T1000 (cell line): Measurements from ENCODE around the gene KCNMA1.

Source experiments
- DNase-seq: peaks from one replicate; lab custom pipeline; 2025; ENCODE audit warnings: mixed read lengths; lab: John Stamatoyannopoulos, UW

The KCNMA1 gene

DNA sequence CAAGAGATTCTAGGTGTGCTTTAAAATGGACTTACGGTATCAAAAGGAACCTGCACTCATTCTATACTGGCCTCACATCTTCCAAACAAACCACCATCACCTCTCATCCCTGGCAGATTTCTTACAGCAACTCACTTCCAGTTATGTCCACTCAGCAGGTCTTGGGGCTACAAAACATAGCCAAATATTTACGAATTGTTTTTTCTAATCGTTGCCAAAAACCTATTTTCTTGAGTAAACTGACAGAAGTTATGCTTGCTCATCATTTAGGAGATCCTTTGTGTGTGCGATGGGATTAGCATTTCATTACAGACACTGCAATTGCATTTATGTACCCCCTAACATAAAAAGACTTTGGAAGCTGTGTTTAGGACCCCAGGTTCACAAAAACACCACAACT lies 2.7 kb downstream of the KCNMA1 start:
- no peak for DNase-seq

DNA sequence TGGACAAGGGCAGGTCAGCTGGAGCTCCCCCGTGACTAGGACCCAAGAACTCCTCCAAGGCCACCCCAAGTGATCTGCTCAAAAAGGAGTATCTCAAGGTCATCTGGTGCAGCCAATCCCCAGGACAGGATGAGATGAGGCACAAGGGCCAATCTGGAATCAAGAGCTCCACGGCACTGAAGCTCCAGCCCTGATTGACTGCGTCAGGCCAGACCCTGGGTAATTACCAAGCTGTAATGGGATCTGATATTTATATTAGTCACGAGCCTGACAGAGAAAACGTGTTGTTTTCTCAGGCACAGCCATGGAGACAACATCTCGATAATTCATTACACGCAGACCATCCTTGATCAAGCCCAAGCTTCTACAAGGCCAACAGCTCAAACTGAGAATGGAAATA lies 4.2 kb downstream of the KCNMA1 start:
- peak; percentile 22 for DNase-seq

DNA sequence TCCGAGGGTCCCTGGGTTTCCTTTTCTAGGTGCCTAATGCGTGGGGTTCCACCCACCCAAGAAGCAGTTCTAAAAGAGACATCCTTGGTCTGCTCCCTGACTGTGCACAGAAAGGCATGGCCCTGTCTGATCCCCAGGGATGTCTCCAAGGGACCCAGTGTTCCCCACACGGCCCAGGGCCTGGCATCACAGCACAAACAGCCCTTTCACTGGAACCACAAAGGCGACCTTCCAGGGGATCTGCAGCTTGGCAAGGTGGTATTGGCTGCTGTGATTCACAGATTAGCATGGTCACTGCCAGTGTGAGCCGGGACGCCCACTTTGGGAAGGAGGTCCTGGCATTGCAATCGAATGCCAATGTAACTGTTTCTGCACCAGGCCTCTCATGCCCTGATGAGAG lies 6.4 kb downstream of the KCNMA1 start:
- DNase-seq = no peak

DNA sequence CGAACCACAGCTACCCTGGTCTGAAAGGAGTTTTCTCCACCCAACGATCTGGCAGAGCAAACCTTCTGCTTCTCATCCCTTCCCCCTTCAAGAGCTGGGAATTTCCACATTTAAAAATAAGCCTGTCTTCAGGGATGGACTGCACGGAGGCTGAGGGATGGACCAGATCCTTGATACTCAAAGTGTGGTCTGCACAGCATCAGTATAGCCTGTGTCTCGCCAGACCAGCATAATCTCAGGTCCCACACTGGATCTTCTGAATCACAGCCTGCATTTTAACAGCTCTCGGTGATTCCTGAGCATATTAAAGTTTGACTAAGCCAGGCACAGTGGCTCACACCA lies 7.1 kb downstream of the KCNMA1 start:
- no peak for DNase-seq

DNA sequence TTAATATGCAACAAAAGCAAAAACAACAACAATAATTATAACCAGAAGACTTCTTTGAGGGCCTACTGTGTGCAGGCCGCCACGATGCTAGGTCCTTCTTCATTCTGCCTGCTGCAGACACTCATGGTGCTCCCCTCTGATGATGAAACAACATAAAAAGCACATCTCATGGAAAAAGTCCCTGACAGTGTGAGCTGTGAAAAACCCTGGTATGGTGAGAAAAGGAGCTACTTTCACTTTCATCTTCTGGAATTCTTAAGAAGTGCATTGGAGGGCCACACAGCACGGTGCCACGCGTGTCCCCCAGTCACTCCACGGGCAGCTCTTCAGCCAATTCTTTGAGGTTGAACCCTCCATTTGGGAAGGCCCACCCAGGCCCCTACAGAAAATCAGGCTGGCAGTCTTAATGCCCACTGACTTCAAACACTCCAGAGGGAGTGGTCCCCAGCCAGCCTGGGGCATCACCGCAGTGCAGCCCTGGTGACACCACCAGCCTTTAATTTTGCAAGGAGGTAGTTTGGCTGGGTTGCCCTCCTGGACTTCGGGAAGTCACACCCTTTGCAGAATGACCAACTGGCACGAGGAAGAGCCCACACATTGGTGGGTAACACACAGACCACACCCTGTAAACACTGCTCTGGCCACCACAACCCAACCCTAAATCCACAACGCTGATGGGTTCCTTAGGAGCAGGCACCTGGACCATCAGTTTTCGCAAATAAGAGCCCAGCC lies 7.7 kb downstream of the KCNMA1 start:
- DNase-seq = no peak

DNA sequence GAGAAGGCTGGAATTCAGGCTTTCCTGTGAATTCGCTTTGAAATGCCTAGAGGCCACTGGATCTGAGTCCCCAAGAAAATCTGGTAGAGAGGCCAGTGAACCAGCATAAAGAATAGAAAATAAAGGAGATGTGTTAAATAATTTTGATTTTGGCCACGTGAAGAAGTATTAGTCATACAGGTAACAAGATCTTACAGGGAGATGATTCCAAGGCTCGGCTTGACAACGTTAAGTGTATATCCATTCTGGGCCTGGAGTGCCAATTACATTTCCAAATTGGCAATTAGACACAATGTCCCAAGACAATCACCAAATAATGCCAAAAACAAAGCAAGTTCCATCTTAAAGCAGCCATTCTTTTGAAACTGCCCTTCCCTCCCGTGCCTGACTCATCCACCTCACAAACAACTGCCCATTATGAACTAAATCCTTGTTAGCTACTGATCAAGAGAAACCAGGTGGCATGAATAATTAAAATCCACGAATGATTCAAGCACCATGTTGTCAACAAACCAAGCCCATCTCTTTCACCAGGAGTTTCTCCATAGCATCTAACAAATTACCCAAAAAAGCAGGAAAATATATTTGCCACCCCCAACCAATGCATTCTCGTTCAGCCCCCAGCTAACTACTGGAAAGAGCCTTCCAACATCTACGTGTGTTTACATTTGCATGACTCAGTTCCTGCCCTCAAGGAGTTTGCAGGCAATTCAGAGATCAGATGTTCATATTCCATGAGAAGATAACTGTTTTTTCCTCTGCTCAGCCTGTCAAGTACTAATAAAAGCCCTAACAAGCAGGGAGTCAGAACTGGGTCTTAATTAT lies 8.5 kb downstream of the KCNMA1 start:
- peak; percentile 14 for DNase-seq

DNA sequence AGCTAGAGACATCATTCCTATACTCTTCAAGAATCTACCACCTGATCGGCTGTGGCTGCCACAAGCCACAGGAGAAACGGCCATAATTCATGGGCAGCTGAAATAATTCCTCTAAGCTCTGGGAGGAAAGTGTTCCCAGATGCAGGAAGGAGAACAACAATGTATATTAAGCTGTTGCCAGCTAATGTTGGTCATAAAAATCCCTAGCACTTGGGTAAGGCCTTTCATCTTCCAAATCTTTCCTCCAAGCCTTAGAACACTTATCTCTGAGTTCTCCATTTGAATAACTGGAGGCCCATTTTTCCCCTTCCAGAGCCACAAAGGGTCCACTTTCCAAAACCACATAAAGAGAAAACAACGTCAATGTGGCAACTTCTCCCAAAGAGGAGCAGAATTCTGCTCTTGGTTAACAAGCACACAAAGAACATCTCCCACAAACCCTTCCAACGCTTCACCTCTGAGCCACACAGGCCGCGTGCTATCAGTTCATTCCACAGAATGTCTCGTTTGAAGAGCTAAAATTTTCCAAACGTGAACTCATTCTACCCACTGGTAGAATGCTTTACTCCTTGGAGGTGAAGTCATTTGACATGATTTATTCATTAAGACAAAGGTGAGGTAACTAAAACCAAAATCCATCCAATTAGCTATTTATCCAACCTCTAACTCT lies 11.2 kb downstream of the KCNMA1 start:
- DNase-seq = no peak

DNA sequence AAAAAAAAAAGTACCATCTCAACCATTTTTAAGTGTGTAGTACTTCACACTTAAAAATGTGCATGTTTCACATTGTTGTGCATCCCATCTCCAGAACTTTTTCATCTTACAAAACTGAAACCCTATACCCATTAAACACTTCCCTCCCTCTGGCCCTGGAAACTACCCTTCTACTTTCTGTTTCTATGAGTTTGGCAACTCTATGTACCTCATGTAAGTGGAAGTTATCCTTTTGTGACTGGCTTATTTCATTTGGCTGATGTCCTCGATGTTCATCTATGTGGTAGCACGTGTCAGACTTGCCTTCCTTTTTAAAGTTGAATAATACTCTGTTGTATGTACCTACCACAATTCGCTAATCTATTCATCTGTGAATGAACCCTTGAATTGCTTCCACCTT lies 12.2 kb downstream of the KCNMA1 start:
- no peak for DNase-seq

DNA sequence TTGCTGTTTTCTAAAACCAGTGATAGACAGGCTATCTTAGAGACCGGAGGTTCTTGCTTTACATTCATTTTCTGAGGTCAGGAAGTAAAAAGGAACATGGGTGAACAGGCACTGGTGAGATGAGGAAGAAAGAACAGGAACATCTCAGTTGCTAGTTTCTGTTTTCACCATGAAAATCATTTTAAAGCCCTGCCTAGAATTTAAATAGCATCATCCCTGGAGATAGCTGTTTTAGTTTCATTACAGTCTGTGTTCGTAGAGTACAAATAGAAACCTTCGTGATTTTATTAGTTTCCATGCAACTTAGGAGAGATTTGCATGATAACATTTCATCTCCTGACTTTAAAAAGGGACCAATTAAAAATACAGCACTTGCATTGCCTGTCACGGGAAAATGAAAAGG lies 14.7 kb downstream of the KCNMA1 start:
- DNase-seq = no peak

DNA sequence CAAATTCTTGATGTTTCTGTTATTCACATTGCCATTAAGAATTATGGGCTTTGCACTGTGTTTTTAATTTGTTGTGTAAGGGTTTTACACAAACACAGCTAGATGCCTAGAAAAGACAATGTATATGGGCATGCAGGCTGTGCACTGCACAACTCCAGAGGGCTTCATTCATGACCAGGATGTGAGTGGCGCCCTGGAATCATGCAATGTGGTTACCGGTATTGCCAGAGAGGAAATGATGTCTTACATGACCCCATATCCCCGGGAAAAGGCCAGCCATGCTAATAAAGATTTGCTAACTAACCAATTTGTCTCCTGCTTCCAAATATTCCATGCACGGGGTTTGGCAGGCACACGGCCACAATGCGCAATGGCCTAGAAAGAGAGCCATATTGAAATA lies 16.9 kb downstream of the KCNMA1 start:
- no peak for DNase-seq

DNA sequence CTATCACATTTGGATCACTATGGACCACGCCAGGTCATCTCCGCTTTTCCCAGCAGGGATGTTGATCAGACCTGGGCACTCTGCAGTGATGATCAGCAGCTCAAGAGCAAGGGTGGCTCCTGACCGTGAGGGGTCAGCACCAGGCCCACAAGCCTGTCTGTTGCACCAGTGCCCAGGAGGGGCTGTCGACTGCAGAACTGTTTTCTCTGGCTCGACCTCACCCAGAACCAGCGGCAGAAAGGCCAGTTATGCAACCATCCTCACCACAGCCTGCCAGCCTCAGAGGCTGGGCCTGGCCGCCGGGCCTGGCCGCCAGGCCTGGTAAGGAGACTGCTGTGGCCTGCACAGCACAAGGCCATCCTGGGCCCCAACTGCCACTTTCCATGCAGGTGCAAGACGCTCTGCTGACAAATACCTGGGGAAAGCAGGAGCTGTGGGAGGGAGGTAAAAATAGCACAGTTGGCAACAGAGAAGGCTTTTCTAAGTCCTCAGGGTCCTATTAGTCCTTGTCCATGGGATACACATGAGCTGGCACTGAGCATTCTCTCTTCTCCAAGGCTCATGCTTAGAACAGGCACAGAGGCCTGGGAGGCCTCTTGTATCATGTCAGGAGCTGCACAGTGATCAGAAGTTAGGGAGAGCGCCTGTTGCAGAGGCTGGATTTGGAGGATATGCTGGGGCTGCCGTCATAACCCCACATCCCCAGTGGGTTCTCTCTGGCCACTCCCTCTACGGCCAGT lies 17.5 kb downstream of the KCNMA1 start:
- DNase-seq = no peak

DNA sequence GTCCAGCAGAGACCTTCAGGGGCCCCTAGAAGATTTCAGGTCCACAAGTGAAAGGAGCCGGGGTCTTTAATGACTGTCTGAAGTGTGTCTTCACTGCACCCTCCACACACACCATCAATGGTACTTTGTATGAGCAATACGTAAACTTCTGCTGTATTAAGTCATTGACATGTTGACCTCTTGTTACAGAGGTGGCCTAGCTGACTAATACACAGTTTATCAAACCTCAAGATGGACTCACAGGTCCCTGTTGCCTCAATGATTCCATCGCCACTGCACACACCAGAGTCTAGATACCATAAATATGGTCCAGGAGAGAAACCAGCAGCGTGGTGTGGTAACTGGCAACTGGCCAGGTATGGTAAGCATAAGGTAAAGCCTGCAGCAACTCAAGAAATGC lies 19.5 kb downstream of the KCNMA1 start:
- DNase-seq = no peak

DNA sequence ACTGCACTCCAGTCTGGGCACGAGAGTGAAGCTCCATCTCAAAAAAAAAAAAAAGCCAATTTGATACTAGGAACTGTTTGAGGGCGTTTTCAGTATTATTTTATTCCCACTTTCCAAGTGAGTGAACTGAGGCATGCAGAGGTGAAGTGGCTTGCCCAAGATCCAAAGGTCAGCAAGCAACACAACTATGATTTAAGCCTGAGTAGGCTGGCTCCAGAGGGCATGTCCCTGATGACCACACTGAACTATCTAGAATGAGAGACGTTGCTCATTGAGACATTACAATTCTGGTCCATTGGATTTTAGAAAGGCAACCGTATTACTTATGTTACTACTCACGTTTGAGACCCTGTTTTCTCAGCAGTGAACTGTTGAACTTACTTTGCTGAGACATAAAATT lies 20.8 kb downstream of the KCNMA1 start:
- no peak for DNase-seq

DNA sequence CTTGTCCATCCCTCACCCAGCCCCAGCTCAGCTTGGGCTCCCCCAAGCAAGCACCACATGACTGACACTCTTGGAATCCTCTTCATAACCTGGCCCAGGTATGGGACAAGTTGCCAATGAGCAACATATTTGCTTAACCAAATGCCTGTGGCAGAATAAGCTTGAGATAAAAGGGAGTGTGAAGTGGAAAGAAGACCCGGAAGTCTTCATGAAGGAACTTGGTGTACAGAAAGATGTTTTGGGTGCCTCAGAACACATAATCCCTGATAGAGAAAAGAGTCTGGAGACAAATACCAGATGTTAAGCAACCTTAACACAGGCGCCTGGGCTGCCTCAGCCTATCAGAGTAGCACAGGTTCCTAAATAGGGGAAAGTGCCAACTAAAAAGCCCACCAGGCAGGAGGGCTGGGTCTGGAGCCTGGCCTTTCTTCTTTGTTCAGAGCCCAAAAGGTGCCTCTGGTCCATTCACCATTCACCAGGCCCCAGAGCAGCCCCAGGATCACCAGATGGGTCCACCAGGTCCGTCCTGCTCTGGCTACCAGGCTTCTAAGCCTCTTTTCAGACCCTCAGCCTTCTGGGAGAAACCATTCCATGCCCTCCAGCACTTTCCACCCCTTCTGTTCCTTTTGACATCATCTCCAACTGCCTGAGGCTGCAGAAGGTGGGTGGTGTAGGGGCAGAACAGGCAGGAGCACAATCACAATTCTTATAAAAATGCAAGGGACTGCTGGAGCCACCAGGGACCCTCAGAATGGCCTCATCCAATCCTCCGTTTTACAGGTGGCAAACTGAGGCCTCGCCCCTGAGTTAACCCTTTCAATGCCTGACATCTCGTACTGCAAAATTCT lies 22.6 kb downstream of the KCNMA1 start:
- no peak for DNase-seq

DNA sequence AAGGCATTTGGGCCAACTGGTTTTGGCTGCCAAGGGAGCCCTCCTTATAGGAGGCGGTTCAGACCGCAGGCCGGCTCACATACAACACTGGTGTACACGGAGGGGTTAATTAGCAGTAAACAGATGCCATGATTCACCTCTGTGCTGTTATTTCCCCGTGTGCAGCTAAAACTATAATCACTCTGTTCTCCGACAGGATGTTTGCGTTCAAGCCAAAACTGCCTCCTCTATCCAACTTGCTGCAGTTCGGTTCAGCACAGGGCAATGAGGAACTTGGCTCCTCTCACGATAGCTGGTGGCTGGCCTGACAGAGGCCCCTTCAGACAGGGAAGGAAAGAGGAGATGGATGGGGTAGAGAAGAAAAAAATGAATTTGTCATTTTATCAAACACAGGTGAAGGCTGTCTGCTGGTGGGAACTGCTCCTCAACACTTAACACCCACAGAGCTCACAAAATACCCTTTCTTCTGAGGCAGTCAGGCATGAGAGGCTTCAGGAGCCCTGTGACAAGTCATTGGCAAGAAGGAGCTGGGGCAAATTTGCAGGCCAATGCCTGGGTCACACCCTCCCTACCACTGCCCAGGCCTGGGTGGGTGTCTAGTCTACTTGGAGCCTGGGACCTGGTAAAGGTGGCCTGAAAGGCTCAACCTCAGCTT lies 24.0 kb downstream of the KCNMA1 start:
- no peak for DNase-seq

DNA sequence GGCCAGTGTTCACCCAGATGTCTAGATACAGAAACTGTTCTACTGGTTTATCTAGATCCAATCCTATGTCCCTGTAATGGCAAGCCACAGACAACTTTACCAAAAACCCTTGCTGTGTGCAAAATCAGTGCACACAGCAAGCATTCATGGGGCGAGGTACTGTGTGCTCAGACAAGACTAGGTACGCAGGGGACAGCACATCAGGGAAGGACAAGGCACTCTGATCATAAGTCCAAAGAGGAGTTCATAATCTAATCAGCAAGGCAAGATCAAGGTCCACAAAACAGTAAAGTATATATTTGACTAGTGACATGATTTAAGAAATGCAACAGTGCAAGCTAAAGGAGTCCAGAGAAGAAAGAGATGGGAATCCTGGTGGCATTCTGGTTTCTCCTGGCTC lies 25.9 kb downstream of the KCNMA1 start:
- DNase-seq = no peak

DNA sequence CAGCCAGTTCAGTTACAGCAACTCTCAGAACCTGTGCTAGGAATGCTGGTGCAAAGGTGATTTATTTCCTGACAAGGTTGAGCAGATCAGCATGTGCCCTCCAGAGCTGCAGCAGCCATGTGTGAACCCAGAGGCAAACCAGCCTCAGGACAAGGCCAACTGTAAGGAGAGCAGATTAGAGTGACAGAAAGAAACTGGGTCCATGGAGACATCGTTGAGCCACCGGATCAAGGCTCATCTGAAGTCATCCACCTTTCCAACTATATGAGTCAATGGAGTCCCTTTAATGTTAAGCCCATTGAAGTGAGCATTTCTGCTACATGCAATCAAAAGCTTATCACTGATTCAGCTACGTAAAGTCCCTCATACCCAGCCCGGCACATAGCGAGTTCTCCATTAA lies 26.4 kb downstream of the KCNMA1 start:
- no peak for DNase-seq

DNA sequence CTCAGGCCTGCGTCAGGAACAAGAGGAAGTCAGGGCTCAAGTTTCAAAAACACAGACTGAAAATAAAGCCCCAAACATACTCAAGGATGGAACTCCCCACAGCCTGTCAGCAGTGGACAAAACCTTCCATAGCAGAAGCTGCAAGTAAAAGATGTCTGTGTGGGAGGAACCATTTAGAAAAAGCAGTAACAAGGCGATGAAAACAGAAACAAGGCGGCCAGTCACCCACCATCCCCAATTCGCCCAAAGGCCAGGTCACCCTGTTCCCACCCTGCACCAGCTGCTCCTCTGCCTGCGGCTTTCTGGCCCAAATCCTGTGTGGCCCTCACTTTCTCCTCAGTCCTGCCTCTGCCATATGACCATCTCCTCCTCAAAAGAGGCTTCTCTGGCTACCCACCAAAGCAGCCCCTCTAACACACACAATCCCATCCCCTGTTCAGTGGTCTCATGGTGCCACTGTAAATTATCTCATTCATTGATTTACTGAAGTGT lies 27.8 kb downstream of the KCNMA1 start:
- no peak for DNase-seq

DNA sequence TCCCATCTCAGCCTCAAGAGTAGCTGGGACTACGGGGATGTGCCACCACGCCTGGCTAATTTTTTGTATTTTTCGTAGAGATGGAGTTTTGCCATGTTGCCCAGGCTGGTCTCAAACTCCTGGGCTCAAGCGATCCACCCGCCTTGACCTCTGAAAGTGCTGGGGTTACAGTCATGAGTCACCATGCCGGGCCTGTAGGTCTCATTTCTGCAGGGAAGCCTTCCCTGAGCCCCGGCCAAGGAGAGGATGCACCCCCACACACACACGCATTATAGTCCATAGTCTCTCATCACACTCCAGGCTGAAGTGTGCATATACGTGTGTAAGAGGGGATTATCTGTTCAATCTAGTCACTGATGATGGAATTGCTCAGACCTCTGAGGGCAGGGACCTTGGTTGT lies 29.3 kb downstream of the KCNMA1 start:
- DNase-seq = no peak

DNA sequence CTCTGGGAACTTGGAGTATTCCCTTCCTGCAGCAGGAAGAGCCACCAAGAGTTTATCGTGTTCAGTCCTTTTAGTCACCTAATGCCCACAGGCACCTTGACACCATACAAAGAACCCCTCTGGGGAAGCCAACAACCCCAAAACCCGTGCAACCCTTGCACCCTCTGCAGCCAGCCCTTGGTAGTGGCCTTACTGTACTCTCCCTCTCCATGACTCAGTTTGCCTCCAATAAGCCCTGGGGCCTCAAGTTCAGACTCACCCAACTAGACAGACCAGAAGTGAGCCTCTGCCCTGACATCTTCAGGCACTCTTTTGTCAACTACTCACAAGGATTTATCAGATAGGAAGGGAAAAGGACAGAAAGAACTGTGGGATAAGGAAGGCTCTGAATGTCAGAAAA lies 30.9 kb downstream of the KCNMA1 start:
- no peak for DNase-seq

DNA sequence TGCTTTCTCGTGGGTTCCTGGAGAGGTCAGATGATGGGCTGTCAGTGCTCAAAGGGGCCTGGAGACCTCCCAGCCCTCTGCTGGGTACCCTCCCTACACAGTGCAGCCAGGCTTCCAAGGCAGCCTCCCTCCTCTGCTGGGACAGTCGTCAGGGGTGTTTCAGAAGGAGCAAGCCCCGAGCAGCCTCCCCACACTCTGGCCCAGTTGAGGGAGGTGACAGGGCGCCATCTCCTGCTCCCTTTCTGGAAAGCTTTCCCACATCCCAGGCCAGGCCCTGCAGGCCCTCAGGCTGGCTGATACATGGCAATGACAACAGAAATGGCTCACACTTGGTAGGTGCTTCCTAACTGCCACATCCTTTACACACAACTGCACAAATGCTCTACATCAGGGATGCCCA lies 32.1 kb downstream of the KCNMA1 start:
- no peak for DNase-seq
